ENCODE measurements around the gene NSRP1.

DNA sequence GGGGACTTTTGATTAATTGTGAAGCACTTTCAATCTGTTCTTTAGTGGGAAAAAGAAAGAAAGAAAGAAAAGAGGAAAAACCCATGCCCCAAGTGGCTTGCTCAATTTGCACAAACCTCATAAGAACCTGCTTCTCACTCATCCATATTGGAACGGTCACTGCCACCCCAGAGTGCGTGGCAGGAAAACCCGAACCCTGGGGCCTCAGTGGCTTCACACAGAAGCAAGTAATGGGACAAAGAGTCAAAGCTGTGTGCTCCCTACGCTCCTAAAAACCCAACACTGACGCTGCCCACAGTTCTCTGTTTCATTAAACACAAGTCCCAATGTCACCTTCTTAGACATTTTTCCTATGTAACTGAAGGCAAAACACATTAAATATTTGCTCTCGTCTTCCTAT, 117.7 kb downstream of the NSRP1 start:
- TF ChIP-seq POLR2A (IDR thresholded peaks at IDR 0.05; ENCODE audit: low read depth, low read length), result no peak
- no peak for TF ChIP-seq POLR2AphosphoS5 (IDR thresholded peaks at IDR 0.05; ENCODE audit: low read depth, low read length)
- no peak for TF ChIP-seq POU2F2 (IDR thresholded peaks at IDR 0.05; ENCODE audit: low read depth, low read length)
